Loucy (cell line): ENCODE results near the gene FMO1.

Experiments
- CTCF ChIP-seq: fragments of 200-600 bp; sonication (generic); conservative IDR thresholded peaks from 2 replicates; pipeline ENCODE4 v1.5.1; 2014; ENCODE audit warnings: mild to moderate bottlenecking, antibody characterized with exemption, low read length
- EZH2phosphoT487 ChIP-seq: fragments of 200-600 bp; IDR thresholded peaks from 2 replicates; pipeline ENCODE4 v1.6.1; 2018; ENCODE audit warnings: antibody characterized with exemption, mild to moderate bottlenecking, moderate library complexity, borderline replicate concordance

DNA sequence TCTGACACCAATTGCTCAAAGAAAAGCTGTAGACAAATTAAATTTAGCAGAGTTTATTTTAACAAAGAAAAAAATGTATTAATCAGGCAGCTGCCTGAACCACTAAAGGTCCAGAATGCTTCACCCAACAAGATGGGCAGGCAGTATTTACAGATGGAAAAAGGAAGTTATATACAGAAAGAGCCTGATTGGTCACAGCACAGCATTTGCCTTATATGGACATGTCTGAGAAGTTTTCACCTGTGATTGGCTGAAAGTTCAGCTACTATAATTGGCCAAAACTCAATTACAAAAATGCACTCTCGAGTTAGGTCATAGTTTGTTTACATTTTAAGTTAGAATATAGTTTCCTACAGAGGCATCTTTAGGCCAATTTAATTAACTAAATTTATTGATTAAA is 15.1 kb upstream of the FMO1 start:
- no peak for TF ChIP-seq CTCF
- TF ChIP-seq EZH2phosphoT487: no peak
